ENCODE measurements around the gene SAMD11.

DNA sequence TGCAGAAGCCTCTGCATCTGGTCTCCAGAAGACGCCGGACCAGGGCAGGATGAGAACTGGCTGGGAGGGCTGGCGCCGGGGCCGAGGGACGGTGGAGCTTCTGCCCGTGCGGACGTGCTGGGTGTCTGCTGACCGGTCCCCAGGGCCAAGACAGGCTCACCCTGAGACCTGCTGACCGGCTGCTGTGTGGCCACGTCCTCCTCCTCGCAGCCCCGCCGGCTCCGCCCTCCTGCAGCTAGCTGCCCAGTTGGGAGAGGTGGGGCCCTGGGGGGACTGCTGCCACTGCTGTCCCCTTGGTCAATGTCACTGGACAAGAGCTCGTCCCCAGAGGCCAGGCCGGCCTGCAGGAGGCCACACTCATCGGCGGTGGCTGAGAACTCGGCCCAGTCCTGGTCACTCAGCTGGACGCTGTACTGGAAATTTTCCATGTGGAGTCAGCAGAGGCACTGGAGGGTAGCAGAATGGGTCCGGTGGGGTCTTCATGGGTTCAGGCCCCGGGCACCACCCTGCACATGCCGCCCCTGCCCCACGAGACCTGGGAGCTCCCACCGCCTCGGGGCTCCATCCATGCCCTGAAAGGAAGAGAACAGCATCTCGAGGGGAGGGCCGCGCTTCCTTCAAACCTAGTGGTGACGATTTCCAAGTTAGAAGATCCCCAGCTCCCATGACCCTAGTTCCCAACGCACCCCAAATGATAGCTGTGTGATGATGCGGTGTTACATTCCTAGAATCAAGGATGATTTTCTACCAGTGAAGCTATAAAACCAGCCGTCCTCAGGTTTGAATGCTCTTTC is 57.1 kb downstream of the SAMD11 start:
- no peak for TF ChIP-seq CTCF (conservative IDR thresholded peaks at IDR 0.05; ENCODE audit: low read length)
- no peak for TF ChIP-seq EZH2phosphoT487 (IDR thresholded peaks at IDR 0.05; ENCODE audit: borderline replicate concordance)
